ENCODE measurements around the gene ARHGAP6. TPM values are rescaled to one million over a fixed set of nuclear protein-coding genes. Genes with fewer than 3 reads are reported as not detected.
"Not testable (repeated sequence)": the region's sequence is repeated elsewhere in the genome, so short reads cannot be mapped to it uniquely, and the experiment has no call there.

ARHGAP6 gene
- total RNA-seq, 4 donors from 2014 or later: 0.64 to 9.5 (median 2.3) TPM

DNA sequence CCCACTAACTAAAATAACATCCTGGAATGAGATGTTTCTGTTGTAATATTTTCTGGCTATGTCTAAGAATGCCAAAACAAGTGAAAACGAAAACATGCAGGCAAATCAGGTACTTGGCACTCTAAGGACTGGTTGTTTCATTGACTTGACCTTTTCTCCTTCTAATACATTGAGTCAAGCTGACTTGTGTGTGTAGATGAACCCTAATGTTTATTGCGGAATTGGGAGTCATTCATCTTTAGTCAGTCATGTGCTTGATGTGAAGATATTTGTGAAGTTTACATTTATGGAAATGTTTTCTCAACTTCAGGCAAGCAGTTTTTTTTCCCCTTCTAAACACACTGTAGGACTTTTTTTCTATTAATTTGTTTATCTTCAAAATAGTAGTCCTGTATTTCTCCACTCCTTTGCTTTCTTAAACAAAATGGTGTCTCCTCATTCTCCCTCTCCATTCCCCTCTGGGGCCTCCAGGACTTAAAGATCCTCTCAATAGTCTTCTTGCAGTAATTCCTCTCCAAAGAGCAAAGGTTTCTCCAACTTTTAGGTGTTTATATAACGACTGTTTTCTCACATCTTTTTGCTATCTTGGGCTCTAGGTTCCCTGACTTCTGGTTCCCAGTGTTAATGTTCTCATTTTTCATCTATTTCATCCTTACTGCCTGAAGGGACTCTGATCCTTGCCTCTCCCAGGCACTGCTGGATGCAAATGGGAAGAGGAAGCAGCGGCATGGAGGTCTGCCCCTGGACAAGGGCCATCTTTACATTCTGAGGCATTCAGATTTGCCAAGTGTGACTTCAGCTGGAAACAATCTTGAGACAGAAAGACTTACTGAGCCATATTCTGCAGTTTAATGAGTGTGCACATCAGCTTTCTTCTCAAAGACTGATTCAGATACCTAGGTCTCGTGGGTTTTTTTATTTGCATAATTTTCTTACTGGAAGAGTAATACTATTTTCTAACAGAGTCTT lies 166.4 kb downstream of the ARHGAP6 start:
- no peaks in the 10 kb centered on the region for H3K9me3 ChIP-seq
- DNase-seq: no peak
- no peak overlapping the region for H3K4me3 ChIP-seq
- no peak for TF ChIP-seq POLR2A (IDR thresholded peaks at IDR 0.05)
- TF ChIP-seq, protein P1, sequence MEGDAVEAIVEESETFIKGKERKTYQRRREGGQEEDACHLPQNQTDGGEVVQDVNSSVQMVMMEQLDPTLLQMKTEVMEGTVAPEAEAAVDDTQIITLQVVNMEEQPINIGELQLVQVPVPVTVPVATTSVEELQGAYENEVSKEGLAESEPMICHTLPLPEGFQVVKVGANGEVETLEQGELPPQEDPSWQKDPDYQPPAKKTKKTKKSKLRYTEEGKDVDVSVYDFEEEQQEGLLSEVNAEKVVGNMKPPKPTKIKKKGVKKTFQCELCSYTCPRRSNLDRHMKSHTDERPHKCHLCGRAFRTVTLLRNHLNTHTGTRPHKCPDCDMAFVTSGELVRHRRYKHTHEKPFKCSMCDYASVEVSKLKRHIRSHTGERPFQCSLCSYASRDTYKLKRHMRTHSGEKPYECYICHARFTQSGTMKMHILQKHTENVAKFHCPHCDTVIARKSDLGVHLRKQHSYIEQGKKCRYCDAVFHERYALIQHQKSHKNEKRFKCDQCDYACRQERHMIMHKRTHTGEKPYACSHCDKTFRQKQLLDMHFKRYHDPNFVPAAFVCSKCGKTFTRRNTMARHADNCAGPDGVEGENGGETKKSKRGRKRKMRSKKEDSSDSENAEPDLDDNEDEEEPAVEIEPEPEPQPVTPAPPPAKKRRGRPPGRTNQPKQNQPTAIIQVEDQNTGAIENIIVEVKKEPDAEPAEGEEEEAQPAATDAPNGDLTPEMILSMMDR (IDR thresholded peaks at IDR 0.05): no peak
- H3K4me1 ChIP-seq: no peaks in the 10 kb centered on the region
- 34 to 43% methylated on average over 4 to 5 of the region's 5 CpGs for WGBS, 2 donors
- H3K27ac ChIP-seq: no peak overlapping the region
- no peaks in the 10 kb centered on the region for H3K27me3 ChIP-seq
- no peaks in the 10 kb centered on the region for H3K36me3 ChIP-seq
- intact Hi-C loops (cut with DNase I): no loop called here

DNA sequence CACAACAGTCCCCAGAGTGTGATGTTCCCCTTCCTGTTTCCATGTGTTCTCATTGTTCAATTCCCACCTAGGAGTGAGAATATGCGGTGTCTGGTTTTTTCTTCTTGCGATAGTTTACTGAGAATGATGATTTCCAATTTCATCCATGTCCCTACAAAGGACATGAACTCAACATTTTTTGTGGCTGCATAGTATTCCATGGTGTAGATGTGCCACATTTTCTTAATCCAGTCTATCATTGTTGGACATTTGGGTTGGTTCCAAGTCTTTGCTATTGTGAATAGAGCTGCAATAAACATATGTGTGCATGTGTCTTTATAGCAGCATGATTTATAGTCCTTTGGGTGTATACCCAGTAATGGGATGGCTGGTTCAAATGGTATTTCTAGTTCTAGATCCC lies 174.3 kb downstream of the ARHGAP6 start:
- H3K27me3 ChIP-seq; DNase-seq; H3K36me3 ChIP-seq; H3K9me3 ChIP-seq; H3K4me3 ChIP-seq; intact Hi-C loops (cut with DNase I); H3K27ac ChIP-seq; H3K4me1 ChIP-seq: not testable (repeated sequence)
- WGBS, 2 donors: 50 to 92% methylated on average over 2 of the region's 2 CpGs

DNA sequence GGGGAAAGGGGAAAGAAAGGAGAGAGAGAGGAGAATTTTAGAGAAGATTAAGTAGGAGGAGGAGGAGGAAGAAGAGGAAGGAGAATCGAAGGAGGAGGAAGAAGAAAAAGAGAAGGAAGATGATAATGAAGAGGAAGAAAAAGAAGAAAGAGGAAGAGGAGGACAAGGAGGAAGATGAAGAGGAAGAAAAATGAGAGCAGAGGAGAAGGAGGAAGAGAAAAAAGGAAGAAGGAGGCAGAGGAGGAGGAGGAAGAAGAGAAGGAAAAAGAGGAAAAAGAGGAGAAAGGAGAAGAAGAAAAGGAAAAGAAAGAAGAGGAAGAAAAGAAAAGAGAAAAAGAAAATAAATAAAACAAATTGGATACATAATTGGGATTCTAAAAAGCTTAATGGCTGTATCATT lies 181.4 kb downstream of the ARHGAP6 start:
- H3K4me1 ChIP-seq: no peaks in the 10 kb centered on the region
- H3K9me3 ChIP-seq: no peaks in the 10 kb centered on the region
- intact Hi-C loops (cut with DNase I): no loop called here
- no peaks in the 10 kb centered on the region for H3K27me3 ChIP-seq
- H3K4me3 ChIP-seq: no peak overlapping the region
- no peak for TF ChIP-seq POLR2A (IDR thresholded peaks at IDR 0.05)
- TF ChIP-seq, protein P1 (IDR thresholded peaks at IDR 0.05): no peak
- no peak overlapping the region for H3K27ac ChIP-seq
- H3K36me3 ChIP-seq: no peaks in the 10 kb centered on the region
- no peak for DNase-seq
- 32 to 38% methylated on average over 1 of the region's 1 CpG for WGBS, 2 donors

DNA sequence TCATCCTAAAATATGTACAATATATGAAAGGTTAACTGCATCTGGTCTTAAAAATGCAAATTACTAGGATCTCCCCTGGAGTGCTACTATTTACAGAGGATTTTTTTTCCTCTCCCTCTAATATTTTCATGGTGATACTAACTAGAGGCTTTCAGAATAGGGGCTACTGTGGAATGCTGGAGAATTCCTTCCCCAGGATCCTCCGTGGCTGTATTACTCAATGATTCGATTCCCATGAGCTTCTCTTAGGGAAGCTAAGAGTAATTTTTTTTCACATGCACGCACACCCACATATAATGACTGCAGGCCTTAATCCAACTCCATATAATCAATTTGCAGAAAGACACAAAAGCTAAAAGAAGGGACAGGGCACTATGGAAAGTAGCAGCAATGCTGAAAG lies 184.7 kb downstream of the ARHGAP6 start:
- intact Hi-C loops (cut with DNase I): no loop called here
- Histone ChIP-seq H3K27ac (no peak overlapping the region), H3K4me1 (no peaks in the 10 kb centered on the region), H3K27me3 (no peaks in the 10 kb centered on the region), H3K4me3 (no peak overlapping the region), H3K36me3 (no peaks in the 10 kb centered on the region), H3K9me3 (no peaks in the 10 kb centered on the region)
- no peak for DNase-seq
- TF ChIP-seq, protein P1 (IDR thresholded peaks at IDR 0.05): no peak
- TF ChIP-seq POLR2A (IDR thresholded peaks at IDR 0.05): no peak
- WGBS, 2 donors: 57 to 89% methylated on average over 3 of the region's 3 CpGs

DNA sequence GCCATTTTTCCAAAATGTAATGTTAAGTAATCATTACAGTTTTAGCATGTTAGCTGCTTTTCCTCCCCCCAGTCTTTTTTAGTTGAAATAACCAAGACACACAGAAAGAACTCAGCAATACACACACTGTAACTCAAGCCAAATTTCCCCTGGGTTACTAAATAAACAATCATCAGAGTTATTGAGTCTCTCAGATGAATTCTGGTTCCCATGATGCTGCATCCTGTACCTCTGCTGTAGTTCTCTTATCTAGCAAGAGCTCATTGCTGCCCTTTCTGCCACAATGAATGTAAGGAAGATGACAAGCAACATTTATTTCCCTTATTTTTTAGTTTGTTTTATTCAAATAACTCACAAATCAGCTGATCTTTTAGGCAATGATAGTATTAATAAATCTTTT lies 185.1 kb downstream of the ARHGAP6 start:
- Histone ChIP-seq H3K4me1 (no peaks in the 10 kb centered on the region), H3K9me3 (no peaks in the 10 kb centered on the region), H3K27ac (no peak overlapping the region), H3K36me3 (no peaks in the 10 kb centered on the region), H3K27me3 (no peaks in the 10 kb centered on the region), H3K4me3 (no peak overlapping the region)
- intact Hi-C loops (cut with DNase I): no loop called here
- TF ChIP-seq, protein P1 (IDR thresholded peaks at IDR 0.05): no peak
- TF ChIP-seq POLR2A (IDR thresholded peaks at IDR 0.05): no peak
- DNase-seq: no peak
